HepG2 (cell line): ENCODE measurements around the gene TSPAN13. TPM values are rescaled to one million over a fixed set of nuclear protein-coding genes. Genes with fewer than 3 reads are reported as not detected.

Source experiments
- ATAC-seq: fragments of 200-7000 bp; cut with Tn5 transposase; 3 replicates; pipeline ENCODE4 v1.9.1; 2020; ENCODE audit warnings: mild to moderate bottlenecking, moderate library complexity
- BruUV-seq: library from RNA; stranded (reverse); fragments of 400-500 nt; replicated peaks from 2 replicates; lab custom pipeline; 2021; lab: Mats Ljungman, UMichigan
- CTCF ChIA-PET: fragments of 300-600 bp; formaldehyde crosslinking; extraction: SDS; loops from one replicate; lab custom pipeline; 2021; ENCODE audit warnings: low total read pairs, inconsistent platforms, low intra/inter-chr PET ratio; lab: Yijun Ruan, JAX
- POLR2A ChIA-PET: fragments of 350-600 bp; sonication (Branson Sonifier 250); formaldehyde crosslinking; loops from one replicate; lab custom pipeline; 2020; ENCODE audit warnings: antibody characterized with exemption, inconsistent platforms; lab: Yijun Ruan, JAX
- DNase-seq: peaks from one replicate; pipeline ENCODE4 v3.0.0-alpha.2; 2015; ENCODE audit warnings: low spot score
- FAIRE-seq: peaks from 3 replicates; lab custom pipeline; 2011; peaks lifted over from hg19 to GRCh38; lab: Jason Lieb, UNC
- H2AFZ ChIP-seq: one replicate; pipeline ENCODE4 v1.6.1; 2011; ENCODE audit warnings: low read length, inconsistent platforms
- H3K27ac ChIP-seq: fragments of 300-600 bp; 3 replicates; pipeline ENCODE4 v1.8.0; 2011; ENCODE audit warnings: mixed run types, mild to moderate bottlenecking, mixed read lengths, low read length, inconsistent platforms; ENCODE audit not compliant: insufficient read depth; ENCODE audit errors: extremely low read length
- H3K27me3 ChIP-seq, 2 experiments: fragments of 200-600 bp in 1 of 2; 2 replicates in 1 of 2; 3 replicates in 1 of 2; pipeline versions ENCODE4 v1.6.0 to v1.8.0; 2011; ENCODE audit warnings: low read length in 2 of 2, mild to moderate bottlenecking in 2 of 2, moderate library complexity in 2 of 2, inconsistent platforms in 1 of 2; ENCODE audit not compliant: insufficient read depth in 2 of 2, control insufficient read depth in 1 of 2
- H3K36me3 ChIP-seq, 2 experiments: fragments of 200-600 bp in 1 of 2; replicated peaks in 1 of 2; 2 replicates in 1 of 2; 3 replicates in 1 of 2; pipeline versions ENCODE4 v1.5.1 to v1.8.0; 2011; ENCODE audit warnings: low read length in 2 of 2, inconsistent platforms in 1 of 2; ENCODE audit not compliant: insufficient read depth in 2 of 2, control insufficient read depth in 1 of 2
- H3K4me1 ChIP-seq: 2 replicates; pipeline ENCODE4 v1.5.1; 2012; ENCODE audit warnings: low read length, inconsistent platforms; ENCODE audit not compliant: insufficient read depth
- H3K4me2 ChIP-seq: 2 replicates; pipeline ENCODE4 v1.6.0; 2011; ENCODE audit warnings: low read depth, low read length, inconsistent platforms
- H3K4me3 ChIP-seq, 3 experiments: fragments of 200-600 bp in 1 of 3; sonication (generic), shearing (Covaris generic) in 1 of 3; replicated peaks in 1 of 3; 2 replicates each; pipeline ENCODE4 v1.5.1; 2011 to 2016; ENCODE audit warnings: low read length in 3 of 3, inconsistent platforms in 2 of 3, low read depth in 2 of 3, mild to moderate bottlenecking in 2 of 3, control low read depth in 1 of 3, mixed read lengths in 1 of 3; ENCODE audit not compliant: insufficient read depth in 1 of 3
- H3K79me2 ChIP-seq: one replicate; pipeline ENCODE4 v1.6.1; 2011; ENCODE audit warnings: low read length, inconsistent platforms; ENCODE audit not compliant: insufficient read depth
- H3K9ac ChIP-seq: 2 replicates; pipeline ENCODE4 v1.6.0; 2011; ENCODE audit warnings: mild to moderate bottlenecking, low read depth, low read length, inconsistent platforms; ENCODE audit not compliant: insufficient read depth
- H3K9me3 ChIP-seq: 2 replicates; pipeline ENCODE4 v1.5.1; 2012; ENCODE audit warnings: mild to moderate bottlenecking, low read length
- H4K20me1 ChIP-seq: 2 replicates; pipeline ENCODE4 v1.6.0; 2011; ENCODE audit warnings: inconsistent platforms, mild to moderate bottlenecking, low read length, moderate library complexity; ENCODE audit not compliant: insufficient read depth
- ATF7-NPFF ChIP-seq: sonication (generic); formaldehyde crosslinking; IDR thresholded peaks from 2 replicates; pipeline ENCODE4 v1.8.1; 2023; ENCODE audit warnings: mild to moderate bottlenecking, low read depth, missing genetic modification reagents, moderate library complexity
- FOXK1 ChIP-seq: sonication (generic); formaldehyde crosslinking; IDR thresholded peaks from 2 replicates; pipeline ENCODE4 v1.4.0; 2020; ENCODE audit warnings: low read depth, missing genetic modification reagents, borderline replicate concordance
- GTF2F1 ChIP-seq: fragments of 150-350 bp; IDR thresholded peaks from 2 replicates; pipeline ENCODE4 v1.6.1; 2014; ENCODE audit warnings: low read length
- NONO ChIP-seq, 2 experiments: fragments of 450-650 bp in 1 of 2; sonication (generic) in 1 of 2; formaldehyde crosslinking in 1 of 2; IDR thresholded peaks in 1 of 2; conservative IDR thresholded peaks in 1 of 2; 2 replicates each; pipeline versions ENCODE4 v1.6.1 to v1.8.0; 2017 to 2022; ENCODE audit warnings: mild to moderate bottlenecking in 1 of 2, missing genetic modification reagents in 1 of 2, moderate library complexity in 1 of 2
- RFX3 ChIP-seq: IDR thresholded peaks from 2 replicates; pipeline ENCODE4 v1.6.1; 2016; ENCODE audit warnings: missing biosample characterization, missing genetic modification reagents
- WGBS: methylation state at CpG from one replicate; pipeline ENCODE4 v1.1.6; 2017; ENCODE audit warnings: low lambda C conversion rate; 5-methylcytosine and 5-hydroxymethylcytosine counted together
- in situ Hi-C: cut with HindIII; loops from 2 replicates; pipeline ENCODE4 v1.10.0; 2017; ENCODE audit warnings: low pct_unique_long_range_greater_than_20kb; ENCODE audit not compliant: extremely low pct_ligation_motif_present
- intact Hi-C: fragments of 100-400 bp; cut with micrococcal nuclease; formaldehyde crosslinking; loops from one replicate; pipeline ENCODE4 v1.10.0; 2022; ENCODE audit not compliant: unreplicated experiment
- polyA plus RNA-seq, 8 experiments: library from polyadenylated mRNA; depleted of rRNA in 3 of 8; stranded (reverse) in 7 of 8; unstranded in 1 of 8; fragments of >200 nt; fragmentation: Illumina TruSeq in 4 of 8; extraction: Trizol in 4 of 8; gene quantifications; 2 replicates each; pipeline versions ENCODE4 v1.2.1 to v1.2.3, GENCODE V29; 2011 to 2016; ENCODE audit warnings: low read depth in 4 of 8, missing spikeins in 1 of 8, mixed read lengths in 1 of 8; ENCODE audit not compliant: insufficient read depth in 1 of 8
- total RNA-seq, 5 experiments: library from RNA; depleted of rRNA; stranded (reverse); fragments of >200 nt; fragmentation: Illumina TruSeq; extraction: Trizol; gene quantifications; 2 replicates each; pipeline ENCODE4 v1.2.3, GENCODE V29; 2016; ENCODE audit warnings: low read depth in 1 of 5
- TF ChIP-seq, protein P1 (sequence below): IDR thresholded peaks from 2 replicates; pipeline ENCODE4 v1.6.1; 2016; ENCODE audit warnings: low read depth
- TF ChIP-seq, protein P2 (sequence below): sonication (generic); formaldehyde crosslinking; IDR thresholded peaks from 2 replicates; pipeline ENCODE4 v1.8.1; 2023; ENCODE audit warnings: mild to moderate bottlenecking, moderate library complexity, missing genetic modification reagents

Gene TSPAN13
- total and polyA plus RNA-seq, 2 of the 13 experiments (the other 11 are each of a cell fraction or from before 2014, with no cell fraction given): 5.8 to 6.2 TPM

DNA sequence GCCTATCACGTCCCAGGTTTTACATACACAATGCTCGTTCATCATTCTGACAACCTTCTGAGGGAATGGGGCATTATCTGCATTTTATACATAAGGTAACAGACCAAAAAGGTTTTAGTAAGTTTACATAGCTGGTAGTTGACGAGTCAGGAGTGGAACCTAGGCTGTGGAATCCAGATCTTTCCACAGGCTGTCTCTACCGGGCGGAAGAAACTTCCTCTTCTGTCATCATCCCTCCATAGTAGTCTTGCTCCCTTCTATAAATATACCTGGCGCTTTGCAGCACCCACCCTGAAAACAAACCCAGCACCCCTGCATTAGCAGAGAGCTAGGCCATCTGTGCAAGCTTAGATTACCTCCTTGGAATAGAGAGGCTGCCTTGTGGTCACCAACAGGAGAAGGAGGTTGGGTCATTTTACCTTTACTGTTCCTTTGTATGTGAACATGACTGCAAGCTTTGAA, 1.3 kb downstream of the TSPAN13 start:
- ATAC-seq: no peak

More for the DNA sequence above, 1.3 kb downstream of the TSPAN13 start:
- WGBS: 17% methylated on average over 6 of the region's 6 CpGs
- in situ Hi-C loops (no loop called here), intact Hi-C loops (no loop called here)
- DNase-seq (no peak), FAIRE-seq (no peak)
- H3K9me3 ChIP-seq: no peaks in the 10 kb centered on the region
- peak overlapping the region; percentile 89 for H3K4me2 ChIP-seq
- H3K4me3 ChIP-seq: peak overlapping the region; percentile 18 to 80 (median 62); a peak in 4 of 6 replicates
- no peak overlapping the region for H3K27ac ChIP-seq
- no peaks in the 10 kb centered on the region for H3K36me3 ChIP-seq
- H2AFZ ChIP-seq: peak overlapping the region; percentile 22
- ChIA-PET POLR2A (no interaction called here), CTCF (no interaction called here)
- no peak overlapping the region for H3K9ac ChIP-seq
- H3K27me3 ChIP-seq: peaks cover 0 to 13% of the 10 kb centered on the region in 2 experiments; a peak in 3 of 5 replicates
- H3K79me2 ChIP-seq: no peaks in the 10 kb centered on the region
- TSS peak; percentile 56 for BruUV-seq
- peaks cover 15% of the 10 kb centered on the region; the same call in 1 of the 2 replicates for H3K4me1 ChIP-seq
- H4K20me1 ChIP-seq: no peaks in the 10 kb centered on the region
- TF ChIP-seq, protein P1, sequence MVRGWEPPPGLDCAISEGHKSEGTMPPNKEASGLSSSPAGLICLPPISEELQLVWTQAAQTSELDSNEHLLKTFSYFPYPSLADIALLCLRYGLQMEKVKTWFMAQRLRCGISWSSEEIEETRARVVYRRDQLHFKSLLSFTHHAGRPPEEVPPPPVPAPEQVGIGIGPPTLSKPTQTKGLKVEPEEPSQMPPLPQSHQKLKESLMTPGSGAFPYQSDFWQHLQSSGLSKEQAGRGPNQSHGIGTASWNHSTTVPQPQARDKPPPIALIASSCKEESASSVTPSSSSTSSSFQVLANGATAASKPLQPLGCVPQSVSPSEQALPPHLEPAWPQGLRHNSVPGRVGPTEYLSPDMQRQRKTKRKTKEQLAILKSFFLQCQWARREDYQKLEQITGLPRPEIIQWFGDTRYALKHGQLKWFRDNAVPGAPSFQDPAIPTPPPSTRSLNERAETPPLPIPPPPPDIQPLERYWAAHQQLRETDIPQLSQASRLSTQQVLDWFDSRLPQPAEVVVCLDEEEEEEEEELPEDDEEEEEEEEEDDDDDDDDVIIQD (CRISPR knock-in tag): no peak
- TF ChIP-seq NONO (IDR thresholded peaks at IDR 0.05): no peak
- TF ChIP-seq NONO (CRISPR knock-in tag; conservative IDR thresholded peaks at IDR 0.05): no peak
- no peak for TF ChIP-seq RFX3
- TF ChIP-seq FOXK1 (CRISPR knock-in tag): no peak
- no peak for TF ChIP-seq GTF2F1
- TF ChIP-seq, protein P2, sequence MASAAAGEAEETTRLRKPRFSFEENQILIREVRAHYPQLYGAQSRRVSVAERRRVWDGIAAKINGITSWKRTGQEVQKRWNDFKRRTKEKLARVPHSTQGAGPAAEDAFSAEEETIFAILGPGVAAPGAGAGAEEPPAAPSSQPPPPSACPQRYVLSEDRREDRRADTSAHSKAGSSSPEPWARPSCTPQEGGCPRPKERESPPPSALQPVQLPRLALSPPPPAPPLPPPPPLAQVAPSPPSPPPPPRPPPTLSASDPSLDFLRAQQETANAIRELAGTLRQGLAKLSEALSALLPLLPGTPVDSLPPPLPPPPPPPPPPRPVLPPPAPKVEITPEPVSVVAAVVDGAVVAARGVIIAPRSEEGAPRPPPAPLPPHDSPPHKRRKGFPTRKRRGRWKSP: no peak
- TF ChIP-seq ATF7-NPFF (CRISPR knock-in tag): no peak
